ENCODE results near the gene ZNF688.

The ZNF688 gene

GRCh38 chr16:30585022-30585399, 13.5 kb upstream of the ZNF688 start:
- peak overlapping the region; percentile 84 for H3K27ac ChIP-seq (replicated peaks)

GRCh38 chr16:30582611-30583340, 11.3 kb upstream of the ZNF688 start:
- DNase-seq (ENCODE audit: low read depth in 1 of 2, low spot score in 1 of 2): no peak
- H3K27me3 ChIP-seq (ENCODE audit: insufficient read depth, poor library complexity, severe bottlenecking): no peaks in the 10 kb centered on the region
- no peak overlapping the region for H3K4me3 ChIP-seq (replicated peaks; ENCODE audit: insufficient read depth, low read length)
- no peak overlapping the region for H3K27ac ChIP-seq (replicated peaks)
- TF ChIP-seq POLR2AphosphoS5 (IDR thresholded peaks at IDR 0.05; ENCODE audit: low read depth) (no peak), CTCF (IDR thresholded peaks at IDR 0.05; ENCODE audit: insufficient read depth, low read length) (no peak), REST (IDR thresholded peaks at IDR 0.05; ENCODE audit: insufficient replicate concordance, low read depth) (no peak), GABPA (IDR thresholded peaks at IDR 0.05; ENCODE audit: low read depth) (no peak), SPI1 (IDR thresholded peaks at IDR 0.05; ENCODE audit: borderline replicate concordance, low read depth) (no peak)

More at GRCh38 chr16:30585022-30585399, 13.5 kb upstream of the ZNF688 start:
- peak overlapping the region; percentile 38 for H3K4me3 ChIP-seq (replicated peaks; ENCODE audit: insufficient read depth, low read length)
- no peaks in the 10 kb centered on the region for H3K27me3 ChIP-seq (ENCODE audit: insufficient read depth, poor library complexity, severe bottlenecking)
- DNase-seq (ENCODE audit: low read depth in 1 of 2, low spot score in 1 of 2): no peak
- TF ChIP-seq REST (IDR thresholded peaks at IDR 0.05; ENCODE audit: insufficient replicate concordance, low read depth): no peak
- no peak for TF ChIP-seq GABPA (IDR thresholded peaks at IDR 0.05; ENCODE audit: low read depth)
- TF ChIP-seq CTCF (IDR thresholded peaks at IDR 0.05; ENCODE audit: insufficient read depth, low read length): no peak

GRCh38 chr16:30581457-30581856, 9.9 kb upstream of the ZNF688 start:
- H3K27ac ChIP-seq (replicated peaks): no peak overlapping the region
- no peak overlapping the region for H3K4me3 ChIP-seq (replicated peaks; ENCODE audit: insufficient read depth, low read length)
- TF ChIP-seq REST (IDR thresholded peaks at IDR 0.05; ENCODE audit: insufficient replicate concordance, low read depth): no peak
- no peak for TF ChIP-seq POLR2AphosphoS5 (IDR thresholded peaks at IDR 0.05; ENCODE audit: low read depth)
- TF ChIP-seq CTCF (IDR thresholded peaks at IDR 0.05; ENCODE audit: insufficient read depth, low read length): no peak
- TF ChIP-seq GABPA (IDR thresholded peaks at IDR 0.05; ENCODE audit: low read depth): no peak
- no peak for TF ChIP-seq SPI1 (IDR thresholded peaks at IDR 0.05; ENCODE audit: borderline replicate concordance, low read depth)
- no peak for DNase-seq (ENCODE audit: low read depth in 1 of 2, low spot score in 1 of 2)
- H3K27me3 ChIP-seq (ENCODE audit: insufficient read depth, poor library complexity, severe bottlenecking): no peaks in the 10 kb centered on the region
